DOHH2 (cell line): ENCODE measurements around the gene CKS1B.

ENCODE experiments used
- CTCF ChIP-seq: fragments of 200-600 bp; sonication (generic); IDR thresholded peaks from one replicate; pipeline ENCODE4 v1.5.1; 2014; ENCODE audit warnings: antibody characterized with exemption, mild to moderate bottlenecking, low read depth, low read length; ENCODE audit not compliant: poor library complexity, severe bottlenecking
- EZH2phosphoT487 ChIP-seq: fragments of 200-600 bp; sonication (generic); IDR thresholded peaks from 2 replicates; pipeline ENCODE4 v1.6.1; 2017; ENCODE audit warnings: borderline replicate concordance, mild to moderate bottlenecking, antibody characterized with exemption, low read length, moderate library complexity, mixed read lengths

- TF ChIP-seq CTCF (no peak), EZH2phosphoT487 (no peak)
Observed at GRCh38 chr1:155023627-155024026, 49.1 kb downstream of the CKS1B start.
